Activated CD4-positive, alpha-beta T cell treated with anti-CD3 and anti-CD28 coated beads for 24 hours (primary cell): ENCODE measurements around the gene MIA3.
A peak's percentile ranks its signal among the peaks of the same experiment; 100 is the strongest.

Experiments
- DNase-seq, 2 donors: peaks; one replicate each; pipeline ENCODE4 v3.0.0-alpha.2; 2020; ENCODE audit warnings: low read depth in 2 of 2

MIA3 gene

GRCh38 chr1:222622765-222623164 is 4.9 kb downstream of the MIA3 start:
- no peak for DNase-seq

GRCh38 chr1:222623458-222623857 is 5.6 kb downstream of the MIA3 start:
- no peak for DNase-seq

GRCh38 chr1:222624214-222624613 is 6.3 kb downstream of the MIA3 start:
- DNase-seq = no peak

- DNase-seq = no peak
Observed at GRCh38 chr1:222627232-222627631, 9.3 kb downstream of the MIA3 start.

GRCh38 chr1:222629921-222630535 is 12.1 kb downstream of the MIA3 start:
- no peak for DNase-seq

GRCh38 chr1:222631611-222632208 is 13.8 kb downstream of the MIA3 start:
- DNase-seq = no peak

- DNase-seq = no peak
Observed at GRCh38 chr1:222632749-222633148, 14.9 kb downstream of the MIA3 start.

- peak; percentile 33 to 76 for DNase-seq
Observed at GRCh38 chr1:222634180-222635013, 16.5 kb downstream of the MIA3 start.

- DNase-seq = no peak
Observed at GRCh38 chr1:222641269-222641948, 23.5 kb downstream of the MIA3 start.

GRCh38 chr1:222642468-222642867 is 24.6 kb downstream of the MIA3 start:
- no peak for DNase-seq

GRCh38 chr1:222643606-222643937 is 25.7 kb downstream of the MIA3 start:
- peak; percentile 8 to 15 for DNase-seq

GRCh38 chr1:222643938-222644635 is 26.2 kb downstream of the MIA3 start:
- DNase-seq = peak; percentile 94 to 95

- DNase-seq = no peak
Observed at GRCh38 chr1:222644636-222644980, 26.7 kb downstream of the MIA3 start.

- DNase-seq = no peak
Observed at GRCh38 chr1:222652676-222653075, 34.8 kb downstream of the MIA3 start.

- DNase-seq = no peak
Observed at GRCh38 chr1:222653178-222653827, 35.4 kb downstream of the MIA3 start.

- peak; percentile 30 to 34 for DNase-seq
Observed at GRCh38 chr1:222654849-222655248, 37.0 kb downstream of the MIA3 start.

GRCh38 chr1:222656391-222657155 is 38.7 kb downstream of the MIA3 start:
- DNase-seq = no peak

- DNase-seq = no peak
Observed at GRCh38 chr1:222657899-222658298, 40.0 kb downstream of the MIA3 start.

- DNase-seq = no peak
Observed at GRCh38 chr1:222663431-222663934, 45.6 kb downstream of the MIA3 start.

- DNase-seq = no peak
Observed at GRCh38 chr1:222665964-222666363, 48.1 kb downstream of the MIA3 start.
